22Rv1 (cell line): ENCODE results near the gene FSTL3.

ENCODE experiments used
- ZFX ChIP-seq: fragments of 450-650 bp; IDR thresholded peaks from 2 replicates; pipeline ENCODE4 v1.6.1; 2017; ENCODE audit warnings: antibody characterized with exemption, borderline replicate concordance
- TF ChIP-seq, protein P1 (sequence below): fragments of 450-650 bp; IDR thresholded peaks from 2 replicates; pipeline ENCODE4 v1.5.1; 2017; ENCODE audit warnings: mild to moderate bottlenecking

DNA sequence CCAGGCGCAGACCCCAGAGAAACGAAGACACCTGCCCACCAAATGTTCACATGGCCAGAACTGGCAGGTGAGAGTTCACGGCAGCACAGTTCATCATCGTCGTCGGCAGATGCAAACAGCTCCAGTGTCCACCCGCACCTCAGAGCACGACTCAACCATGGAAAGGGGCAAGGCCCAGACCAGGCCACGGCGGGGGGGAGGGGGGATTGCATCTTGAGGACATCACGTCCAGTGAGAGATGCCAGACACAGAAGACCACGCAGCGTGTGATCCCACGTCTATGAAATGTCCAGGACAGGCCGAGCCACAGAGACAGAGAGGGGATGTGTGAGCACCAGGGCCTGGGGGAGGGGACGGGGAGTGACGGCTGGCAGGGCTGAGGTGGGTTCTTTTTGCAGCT, 20.5 kb upstream of the FSTL3 start:
- TF ChIP-seq, protein P1, sequence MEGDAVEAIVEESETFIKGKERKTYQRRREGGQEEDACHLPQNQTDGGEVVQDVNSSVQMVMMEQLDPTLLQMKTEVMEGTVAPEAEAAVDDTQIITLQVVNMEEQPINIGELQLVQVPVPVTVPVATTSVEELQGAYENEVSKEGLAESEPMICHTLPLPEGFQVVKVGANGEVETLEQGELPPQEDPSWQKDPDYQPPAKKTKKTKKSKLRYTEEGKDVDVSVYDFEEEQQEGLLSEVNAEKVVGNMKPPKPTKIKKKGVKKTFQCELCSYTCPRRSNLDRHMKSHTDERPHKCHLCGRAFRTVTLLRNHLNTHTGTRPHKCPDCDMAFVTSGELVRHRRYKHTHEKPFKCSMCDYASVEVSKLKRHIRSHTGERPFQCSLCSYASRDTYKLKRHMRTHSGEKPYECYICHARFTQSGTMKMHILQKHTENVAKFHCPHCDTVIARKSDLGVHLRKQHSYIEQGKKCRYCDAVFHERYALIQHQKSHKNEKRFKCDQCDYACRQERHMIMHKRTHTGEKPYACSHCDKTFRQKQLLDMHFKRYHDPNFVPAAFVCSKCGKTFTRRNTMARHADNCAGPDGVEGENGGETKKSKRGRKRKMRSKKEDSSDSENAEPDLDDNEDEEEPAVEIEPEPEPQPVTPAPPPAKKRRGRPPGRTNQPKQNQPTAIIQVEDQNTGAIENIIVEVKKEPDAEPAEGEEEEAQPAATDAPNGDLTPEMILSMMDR, result no peak
- no peak for TF ChIP-seq ZFX
